ENCODE results near the gene CACNA1B.

DNA sequence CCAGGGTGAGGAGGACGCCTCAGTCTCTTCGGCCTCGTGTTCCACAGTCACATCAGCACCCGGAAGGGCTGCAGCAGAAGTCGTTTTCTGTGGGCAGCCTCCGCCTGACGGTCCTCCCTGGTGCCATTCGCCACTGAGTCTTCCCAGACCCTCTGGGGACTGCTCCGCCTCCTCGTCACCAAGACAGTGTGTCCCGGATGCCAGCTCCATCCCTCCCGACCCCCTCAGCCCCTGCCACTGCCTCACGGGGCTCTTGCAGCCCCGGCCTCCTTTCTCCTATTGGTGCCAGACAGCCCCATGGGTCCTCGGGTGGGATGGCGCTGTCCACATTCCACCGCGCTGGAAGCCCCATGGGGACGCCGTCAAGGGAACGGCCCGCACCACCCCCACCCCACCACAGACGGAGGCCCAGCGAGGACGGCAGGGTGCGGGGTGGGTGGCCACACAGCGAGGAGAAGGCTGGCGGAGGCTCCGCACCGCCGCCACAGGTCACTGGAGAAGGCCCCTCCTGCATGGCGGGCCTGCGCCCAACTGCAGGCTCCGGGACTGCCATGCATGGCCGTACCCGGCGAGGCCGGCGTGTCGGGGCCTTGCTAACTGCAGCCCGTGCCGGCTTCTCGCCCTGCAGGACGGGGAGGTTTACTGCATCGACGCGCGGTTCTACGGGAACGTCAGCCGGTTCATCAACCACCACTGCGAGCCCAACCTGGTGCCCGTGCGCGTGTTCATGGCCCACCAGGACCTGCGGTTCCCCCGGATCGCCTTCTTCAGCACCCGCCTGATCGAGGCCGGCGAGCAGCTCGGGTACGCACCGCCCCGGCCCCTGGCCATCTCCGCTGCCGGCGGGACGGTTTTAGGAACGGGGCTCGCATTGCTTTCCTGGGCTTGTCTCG, 43.6 kb upstream of the CACNA1B start:
- TF ChIP-seq, protein P1, sequence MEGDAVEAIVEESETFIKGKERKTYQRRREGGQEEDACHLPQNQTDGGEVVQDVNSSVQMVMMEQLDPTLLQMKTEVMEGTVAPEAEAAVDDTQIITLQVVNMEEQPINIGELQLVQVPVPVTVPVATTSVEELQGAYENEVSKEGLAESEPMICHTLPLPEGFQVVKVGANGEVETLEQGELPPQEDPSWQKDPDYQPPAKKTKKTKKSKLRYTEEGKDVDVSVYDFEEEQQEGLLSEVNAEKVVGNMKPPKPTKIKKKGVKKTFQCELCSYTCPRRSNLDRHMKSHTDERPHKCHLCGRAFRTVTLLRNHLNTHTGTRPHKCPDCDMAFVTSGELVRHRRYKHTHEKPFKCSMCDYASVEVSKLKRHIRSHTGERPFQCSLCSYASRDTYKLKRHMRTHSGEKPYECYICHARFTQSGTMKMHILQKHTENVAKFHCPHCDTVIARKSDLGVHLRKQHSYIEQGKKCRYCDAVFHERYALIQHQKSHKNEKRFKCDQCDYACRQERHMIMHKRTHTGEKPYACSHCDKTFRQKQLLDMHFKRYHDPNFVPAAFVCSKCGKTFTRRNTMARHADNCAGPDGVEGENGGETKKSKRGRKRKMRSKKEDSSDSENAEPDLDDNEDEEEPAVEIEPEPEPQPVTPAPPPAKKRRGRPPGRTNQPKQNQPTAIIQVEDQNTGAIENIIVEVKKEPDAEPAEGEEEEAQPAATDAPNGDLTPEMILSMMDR (IDR thresholded peaks at IDR 0.05 in 2 of 3, conservative IDR thresholded peaks at IDR 0.05 in 1 of 3; ENCODE audit: insufficient read depth in 2 of 3, low read depth in 1 of 3, low read length in 3 of 3): no peak
- no peak for TF ChIP-seq KAT8 (IDR thresholded peaks at IDR 0.05; ENCODE audit: low read depth)
- no peak for TF ChIP-seq EZH2 (IDR thresholded peaks at IDR 0.05; ENCODE audit: borderline replicate concordance, low read depth, low read length)
- TF ChIP-seq KLF16 (IDR thresholded peaks at IDR 0.05): no peak
